Hepatocyte (in vitro differentiated cells): ENCODE results near the gene LDLRAD4.

ENCODE experiments used
- CTCF ChIP-seq: fragments of 200-600 bp; sonication (generic); IDR thresholded peaks from 2 replicates; pipeline ENCODE4 v1.5.1; 2016; ENCODE audit warnings: antibody characterized with exemption, mild to moderate bottlenecking; ENCODE audit not compliant: poor library complexity
- EZH2 ChIP-seq: fragments of 200-600 bp; sonication (generic); IDR thresholded peaks from 2 replicates; pipeline ENCODE4 v1.6.1; 2016; ENCODE audit warnings: antibody characterized with exemption, mild to moderate bottlenecking, borderline replicate concordance

GRCh38 chr18:13216092-13216582 is 2.4 kb upstream of the LDLRAD4 start:
- TF ChIP-seq CTCF: peak; percentile 69
- no peak for TF ChIP-seq EZH2
